Mucosa of stomach (tissue), 1 donor: ENCODE data around the gene ADO.

ENCODE experiments used
- H3K27me3 ChIP-seq: one replicate; pipeline ENCODE4 v1.7.0; 2013; ENCODE audit warnings: mild to moderate bottlenecking, low read length; ENCODE audit not compliant: control insufficient read depth, insufficient read depth
- H3K36me3 ChIP-seq: one replicate; pipeline ENCODE4 v1.7.0; 2013; ENCODE audit warnings: low read length; ENCODE audit not compliant: control insufficient read depth, insufficient read depth
- H3K4me1 ChIP-seq: one replicate; pipeline ENCODE4 v1.7.0; 2013; ENCODE audit warnings: mild to moderate bottlenecking, low read length; ENCODE audit not compliant: control insufficient read depth, insufficient read depth
- H3K4me3 ChIP-seq: one replicate; pipeline ENCODE4 v1.7.0; 2013; ENCODE audit warnings: low read length
- H3K9ac ChIP-seq: one replicate; pipeline ENCODE4 v1.7.0; 2013; ENCODE audit warnings: mild to moderate bottlenecking, low read length, moderate library complexity
- H3K9me3 ChIP-seq: one replicate; pipeline ENCODE4 v1.7.0; 2013; ENCODE audit warnings: mild to moderate bottlenecking, low read length, moderate library complexity; ENCODE audit not compliant: control insufficient read depth
- donor health status: Pancreatic carcinoma.

ADO gene

GRCh38 chr10:62804356-62805230 is at the start of gene ADO:
TSS of gene ADO (plus strand) at chr10:62804720. CDS start at chr10:62805060, 340 bp downstream.
- Histone ChIP-seq H3K27me3 (peaks cover 4% of the 10 kb centered on the region), H3K4me1 (peaks cover 19% of the 10 kb centered on the region), H3K4me3 (peak within 1 kb of the TSS; percentile 89), H3K36me3 (no peaks in the 10 kb centered on the region), H3K9me3 (no peaks in the 10 kb centered on the region), H3K9ac (peak within 1 kb of the TSS; percentile 84)

- Histone ChIP-seq H3K9me3 (no peaks in the 10 kb centered on the region), H3K36me3 (no peaks in the 10 kb centered on the region), H3K9ac (no peak overlapping the region), H3K4me3 (no peak overlapping the region), H3K27me3 (no peaks in the 10 kb centered on the region), H3K4me1 (no peaks in the 10 kb centered on the region)
Observed at GRCh38 chr10:62754963-62755362, 49.6 kb upstream of the ADO start.

GRCh38 chr10:62755662-62756653 is 48.6 kb upstream of the ADO start:
- H3K27me3 ChIP-seq: no peaks in the 10 kb centered on the region
- H3K4me1 ChIP-seq: no peaks in the 10 kb centered on the region
- H3K36me3 ChIP-seq: no peaks in the 10 kb centered on the region
- no peak overlapping the region for H3K9ac ChIP-seq
- no peak overlapping the region for H3K4me3 ChIP-seq
- no peaks in the 10 kb centered on the region for H3K9me3 ChIP-seq

GRCh38 chr10:62759599-62760175 is 44.8 kb upstream of the ADO start:
- Histone ChIP-seq H3K4me1 (no peaks in the 10 kb centered on the region), H3K27me3 (no peaks in the 10 kb centered on the region), H3K9me3 (no peaks in the 10 kb centered on the region), H3K4me3 (no peak overlapping the region), H3K36me3 (no peaks in the 10 kb centered on the region), H3K9ac (no peak overlapping the region)

GRCh38 chr10:62760401-62760800 is 44.1 kb upstream of the ADO start:
- Histone ChIP-seq H3K27me3 (no peaks in the 10 kb centered on the region), H3K4me1 (no peaks in the 10 kb centered on the region), H3K36me3 (no peaks in the 10 kb centered on the region), H3K9me3 (no peaks in the 10 kb centered on the region), H3K9ac (no peak overlapping the region), H3K4me3 (no peak overlapping the region)

GRCh38 chr10:62761115-62761514 is 43.4 kb upstream of the ADO start:
- Histone ChIP-seq H3K27me3 (no peaks in the 10 kb centered on the region), H3K4me3 (no peak overlapping the region), H3K36me3 (no peaks in the 10 kb centered on the region), H3K9me3 (no peaks in the 10 kb centered on the region), H3K9ac (no peak overlapping the region), H3K4me1 (no peaks in the 10 kb centered on the region)

GRCh38 chr10:62763155-62763554 is 41.4 kb upstream of the ADO start:
- no peak overlapping the region for H3K4me3 ChIP-seq
- no peaks in the 10 kb centered on the region for H3K27me3 ChIP-seq
- no peaks in the 10 kb centered on the region for H3K36me3 ChIP-seq
- H3K4me1 ChIP-seq: no peaks in the 10 kb centered on the region
- no peaks in the 10 kb centered on the region for H3K9me3 ChIP-seq
- no peak overlapping the region for H3K9ac ChIP-seq

- no peak overlapping the region for H3K9ac ChIP-seq
- no peak overlapping the region for H3K4me3 ChIP-seq
- H3K36me3 ChIP-seq: no peaks in the 10 kb centered on the region
Observed at GRCh38 chr10:62764011-62764410, 40.5 kb upstream of the ADO start.

GRCh38 chr10:62765726-62766125 is 38.8 kb upstream of the ADO start:
- H3K9ac ChIP-seq: no peak overlapping the region
- H3K4me1 ChIP-seq: no peaks in the 10 kb centered on the region
- no peaks in the 10 kb centered on the region for H3K27me3 ChIP-seq
- H3K36me3 ChIP-seq: no peaks in the 10 kb centered on the region
- H3K9me3 ChIP-seq: no peaks in the 10 kb centered on the region
- no peak overlapping the region for H3K4me3 ChIP-seq

More at GRCh38 chr10:62764011-62764410, 40.5 kb upstream of the ADO start:
- Histone ChIP-seq H3K4me1 (no peaks in the 10 kb centered on the region), H3K9me3 (no peaks in the 10 kb centered on the region), H3K27me3 (no peaks in the 10 kb centered on the region)

GRCh38 chr10:62766386-62766785 is 38.1 kb upstream of the ADO start:
- H3K9ac ChIP-seq: no peak overlapping the region
- H3K4me1 ChIP-seq: no peaks in the 10 kb centered on the region
- H3K27me3 ChIP-seq: no peaks in the 10 kb centered on the region
- H3K36me3 ChIP-seq: no peaks in the 10 kb centered on the region
- no peaks in the 10 kb centered on the region for H3K9me3 ChIP-seq
- no peak overlapping the region for H3K4me3 ChIP-seq

- H3K27me3 ChIP-seq: no peaks in the 10 kb centered on the region
- H3K4me1 ChIP-seq: no peaks in the 10 kb centered on the region
- H3K9ac ChIP-seq: no peak overlapping the region
- H3K4me3 ChIP-seq: no peak overlapping the region
- H3K9me3 ChIP-seq: no peaks in the 10 kb centered on the region
- no peaks in the 10 kb centered on the region for H3K36me3 ChIP-seq
Observed at GRCh38 chr10:62769574-62770242, 34.8 kb upstream of the ADO start.
